Cortex of kidney (tissue), 1 donor: ENCODE results near the gene KLHL29.

Experiments used
- DNase-seq: peaks from one replicate; lab custom pipeline; 2025; lab: John Stamatoyannopoulos, UW

The KLHL29 gene

DNA sequence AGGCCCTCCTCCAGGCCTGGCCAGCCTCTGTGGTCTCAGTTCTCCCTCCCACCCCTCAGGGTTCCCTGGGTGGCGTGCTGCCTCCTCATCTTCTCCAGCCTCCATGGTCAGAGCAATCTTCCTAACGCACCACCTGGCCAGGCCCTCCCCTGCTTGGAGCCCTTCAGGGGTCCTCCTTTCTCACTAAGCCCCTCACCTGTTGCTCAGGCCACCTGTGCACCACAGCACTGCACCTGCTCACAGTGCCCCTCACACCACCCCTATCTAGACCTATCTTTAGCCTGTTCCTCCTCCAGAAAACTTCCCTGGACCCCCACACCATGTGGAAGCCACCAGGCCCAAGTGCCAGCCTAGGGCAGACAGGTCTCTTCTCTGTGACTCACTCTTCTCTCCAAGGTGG lies 274.8 kb downstream of the KLHL29 start:
- DNase-seq = no peak

DNA sequence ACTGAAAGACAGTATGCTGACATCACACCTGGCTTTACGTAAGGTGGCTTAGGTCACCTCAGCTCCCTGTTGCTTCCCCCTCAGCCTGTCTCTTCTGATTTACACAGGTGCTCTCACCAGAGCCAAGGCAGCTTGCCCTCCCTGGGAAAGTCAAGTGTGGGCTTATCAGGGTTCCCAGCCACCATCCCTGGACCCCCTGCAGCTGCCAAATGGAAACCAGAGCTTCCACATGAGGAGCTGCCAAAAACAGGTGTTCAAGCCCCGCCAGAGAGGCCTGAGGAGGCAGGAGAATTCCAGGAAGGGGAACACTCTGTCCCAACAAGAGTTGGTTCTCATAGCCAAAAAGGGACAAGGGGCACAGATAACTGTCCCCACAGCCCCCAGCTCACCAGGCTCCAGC lies 275.3 kb downstream of the KLHL29 start:
- no peak for DNase-seq

DNA sequence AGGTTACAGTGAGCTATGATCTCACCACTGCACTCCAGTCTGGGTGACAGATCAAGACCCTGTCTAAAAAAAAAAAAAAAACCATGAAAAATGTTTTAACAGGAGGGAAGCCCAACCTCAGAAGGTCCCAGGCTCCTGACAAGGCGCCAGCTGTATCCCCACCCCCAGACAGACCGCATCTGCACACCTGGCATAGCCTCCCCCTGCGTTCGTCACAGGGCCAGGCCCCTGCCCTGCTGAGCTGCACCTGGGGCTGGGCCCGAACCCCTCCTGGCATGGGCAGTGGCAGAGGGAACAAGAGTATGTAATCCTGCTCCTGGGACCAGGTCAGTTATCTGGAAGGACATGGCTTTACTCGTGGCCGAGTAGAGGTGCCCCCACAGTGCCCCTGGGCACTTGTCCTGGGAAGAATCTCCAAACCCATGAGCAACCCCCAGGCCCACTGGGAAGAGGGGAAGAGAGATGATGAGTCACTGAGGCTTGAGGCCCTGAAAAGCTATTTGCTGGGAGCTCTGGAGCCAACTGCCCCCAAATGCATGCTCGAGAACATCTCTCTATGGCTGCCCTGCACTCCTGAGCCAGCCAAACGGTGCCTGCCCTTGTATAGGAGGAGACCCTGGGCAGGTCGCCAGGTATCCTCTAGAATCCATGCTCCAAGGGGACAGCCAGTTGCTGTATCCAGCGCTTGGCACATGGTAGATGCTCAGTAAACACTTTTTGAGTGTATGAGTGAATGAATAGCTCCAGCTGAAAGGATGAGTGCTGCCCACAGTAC lies 276.5 kb downstream of the KLHL29 start:
- DNase-seq = no peak

DNA sequence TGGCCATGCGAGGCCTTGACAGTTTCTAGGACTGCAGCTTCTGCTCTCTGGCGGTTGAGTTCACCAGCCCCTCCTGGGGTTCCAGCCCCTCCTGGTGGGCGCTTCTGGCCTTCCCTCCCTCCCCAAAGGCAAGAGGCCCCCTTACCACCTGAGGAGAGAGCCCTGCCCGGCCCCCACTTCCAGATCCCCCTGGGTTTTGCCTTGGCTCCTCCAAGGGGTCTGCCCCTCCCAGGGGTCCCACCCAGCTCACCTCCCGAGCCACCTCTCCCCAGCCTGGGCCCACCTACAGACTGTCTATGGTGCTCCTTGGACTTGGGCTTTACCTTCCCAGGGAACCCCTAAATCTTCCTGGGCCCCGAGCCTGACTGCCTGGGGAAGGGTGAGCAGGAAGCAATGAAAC lies 277.5 kb downstream of the KLHL29 start:
- DNase-seq = no peak

DNA sequence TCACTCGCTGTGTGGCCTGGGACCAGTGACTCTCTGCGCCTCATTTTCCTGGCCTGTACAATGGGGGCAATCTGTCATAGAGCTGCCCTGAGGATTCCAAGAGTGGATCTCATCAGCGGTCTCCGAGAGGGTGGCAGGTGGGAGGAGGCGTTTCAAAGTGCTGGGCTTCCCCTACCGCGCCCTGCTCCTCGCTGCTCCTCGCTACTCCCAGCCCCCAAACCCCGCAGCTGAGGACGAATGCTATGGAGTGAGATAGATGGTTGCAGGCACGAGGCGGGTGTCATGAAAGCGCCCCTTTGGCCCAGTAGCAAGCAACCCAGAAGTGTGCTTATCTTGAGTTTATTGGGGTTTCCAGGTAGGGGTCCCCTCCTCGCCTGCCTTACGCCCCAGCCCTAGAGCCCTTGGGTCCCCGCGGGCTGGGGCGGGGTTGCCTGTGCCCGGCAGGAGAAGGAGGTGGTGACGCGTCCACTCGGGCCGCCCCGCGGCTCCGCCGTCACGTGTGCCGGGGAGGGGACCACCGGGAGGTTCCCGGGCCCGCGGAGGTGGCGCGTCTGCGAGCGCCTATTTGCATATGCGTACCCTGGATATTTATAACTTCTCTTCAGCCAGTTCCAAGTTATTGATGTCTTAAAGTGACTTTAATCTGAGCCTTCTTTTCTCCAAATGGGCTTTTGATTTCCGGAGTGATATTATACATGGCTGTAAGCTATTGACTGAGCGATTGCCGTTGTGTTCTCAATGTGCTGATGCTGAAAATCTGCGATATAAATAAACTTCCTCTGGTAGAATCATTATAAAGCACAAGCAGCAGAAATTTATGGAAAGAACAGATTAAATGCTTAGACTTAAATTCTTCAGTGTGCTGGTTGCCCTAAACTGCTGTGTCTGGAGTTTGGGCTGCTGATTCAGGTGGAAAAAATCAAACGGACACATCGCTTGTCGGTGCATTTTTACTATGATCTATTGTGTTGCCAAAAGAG lies 278.3 kb downstream of the KLHL29 start:
- no peak for DNase-seq

DNA sequence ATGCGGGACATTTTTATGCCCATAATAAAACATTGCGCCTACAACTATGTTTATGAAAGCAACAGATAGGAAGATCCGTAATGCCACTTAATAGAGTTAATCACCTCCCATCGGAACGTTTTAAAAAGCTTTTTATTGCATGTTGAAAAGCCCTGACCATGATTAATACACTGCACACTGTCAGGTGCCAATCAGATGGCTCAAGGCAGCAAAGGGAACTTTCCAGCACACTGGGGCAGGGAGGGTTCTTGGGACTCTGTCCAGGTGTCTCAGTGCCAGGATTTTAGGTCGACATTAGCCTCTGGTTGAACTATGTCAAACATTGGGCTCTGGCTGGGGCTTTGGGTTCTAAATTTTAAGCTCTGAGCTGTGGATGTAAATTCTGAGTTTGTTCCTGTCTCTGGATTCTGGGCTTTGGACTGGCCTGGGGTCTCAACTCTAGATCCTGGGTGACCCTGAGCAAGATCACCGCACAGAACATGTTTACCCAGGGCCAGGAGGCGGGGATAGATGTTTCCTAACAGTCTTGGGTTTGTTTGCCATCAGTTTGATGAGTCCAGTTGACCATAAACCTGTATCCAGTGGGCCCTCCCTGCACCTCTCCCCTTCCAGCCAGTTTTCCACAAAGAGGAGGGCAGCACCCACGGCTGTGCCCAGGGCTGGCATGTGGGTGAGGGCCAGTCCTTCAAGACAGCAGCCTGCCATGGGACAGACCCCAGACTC lies 279.2 kb downstream of the KLHL29 start:
- DNase-seq = no peak

DNA sequence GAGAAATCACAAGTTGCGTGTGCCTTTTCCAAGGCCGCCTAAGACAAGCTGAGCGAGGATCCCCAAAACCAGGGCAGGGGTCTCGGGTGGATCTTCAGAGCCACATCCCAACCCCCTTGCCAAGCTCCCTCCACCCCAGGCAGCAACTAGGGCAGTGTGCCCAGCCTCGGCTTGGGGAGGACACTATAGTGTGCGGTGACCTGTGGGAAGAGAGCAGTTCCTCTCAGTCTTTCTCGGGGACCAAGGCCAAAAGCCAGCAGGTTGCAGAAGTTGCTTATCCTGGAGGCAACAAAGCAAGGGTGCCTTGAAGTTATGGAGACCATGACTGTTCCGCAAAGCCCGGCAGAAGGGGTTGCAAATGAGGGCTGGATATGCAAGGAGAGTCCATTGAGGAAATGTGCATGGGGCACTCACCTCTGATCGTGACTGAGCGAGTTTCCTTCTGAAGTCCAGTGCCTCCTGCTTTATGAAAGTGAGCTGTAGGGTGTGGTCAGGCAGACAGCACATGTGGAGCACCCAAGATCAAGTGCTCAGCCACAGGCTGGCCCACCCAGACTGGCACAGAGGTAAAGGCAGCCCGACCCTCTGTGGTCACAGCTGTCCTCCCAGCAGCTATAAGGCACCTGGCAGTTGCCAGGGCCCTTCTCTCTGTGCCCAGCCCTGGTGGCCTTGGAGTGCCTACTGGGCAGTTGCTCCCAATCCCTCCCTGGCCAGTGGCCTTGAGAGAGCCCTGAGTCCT lies 281.4 kb downstream of the KLHL29 start:
- no peak for DNase-seq

DNA sequence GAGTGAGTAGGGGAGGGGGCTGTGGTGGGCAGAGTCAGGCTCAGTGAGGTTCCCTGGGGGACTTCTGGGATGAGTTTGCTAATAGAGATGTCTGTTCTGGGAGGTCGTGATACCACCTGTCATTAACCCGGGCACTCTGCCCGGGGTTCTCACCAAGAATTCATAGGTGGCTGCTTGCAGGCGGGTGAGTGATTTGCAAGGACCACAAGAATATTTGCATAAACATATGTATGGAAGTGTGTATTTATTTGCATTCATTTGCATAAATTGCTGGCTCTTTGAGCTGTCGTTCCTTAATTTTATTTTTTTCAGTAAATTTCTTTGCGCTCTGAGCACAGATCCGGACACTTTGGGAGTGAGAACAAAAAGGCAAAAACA lies 282.0 kb downstream of the KLHL29 start:
- no peak for DNase-seq

DNA sequence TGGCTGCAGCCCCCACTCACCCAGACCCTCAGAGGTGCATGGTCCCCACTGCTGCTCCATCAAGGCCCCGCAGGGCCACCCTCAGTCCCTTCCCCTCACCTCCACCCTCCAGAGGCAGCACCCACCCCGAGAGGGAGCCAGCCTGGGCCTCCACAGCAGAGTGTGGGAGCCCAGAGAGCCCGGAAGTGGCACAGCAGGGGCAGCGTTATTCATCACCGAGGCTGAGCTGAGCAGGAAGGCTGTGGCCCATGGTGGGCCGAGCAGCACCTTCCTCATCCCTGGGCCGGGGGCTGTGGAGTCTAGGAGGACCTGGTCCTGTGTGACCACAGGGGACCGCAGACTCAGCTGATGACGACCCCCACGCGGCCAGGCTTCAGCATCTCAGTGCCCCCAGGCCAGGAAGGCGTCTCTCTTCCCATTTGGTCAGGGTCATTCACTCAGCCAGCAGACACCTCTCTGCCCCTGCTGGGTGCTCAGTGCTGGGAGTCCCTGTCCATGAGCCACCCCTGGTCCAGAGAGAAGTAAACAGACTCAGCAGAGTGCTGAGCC lies 283.9 kb downstream of the KLHL29 start:
- no peak for DNase-seq

DNA sequence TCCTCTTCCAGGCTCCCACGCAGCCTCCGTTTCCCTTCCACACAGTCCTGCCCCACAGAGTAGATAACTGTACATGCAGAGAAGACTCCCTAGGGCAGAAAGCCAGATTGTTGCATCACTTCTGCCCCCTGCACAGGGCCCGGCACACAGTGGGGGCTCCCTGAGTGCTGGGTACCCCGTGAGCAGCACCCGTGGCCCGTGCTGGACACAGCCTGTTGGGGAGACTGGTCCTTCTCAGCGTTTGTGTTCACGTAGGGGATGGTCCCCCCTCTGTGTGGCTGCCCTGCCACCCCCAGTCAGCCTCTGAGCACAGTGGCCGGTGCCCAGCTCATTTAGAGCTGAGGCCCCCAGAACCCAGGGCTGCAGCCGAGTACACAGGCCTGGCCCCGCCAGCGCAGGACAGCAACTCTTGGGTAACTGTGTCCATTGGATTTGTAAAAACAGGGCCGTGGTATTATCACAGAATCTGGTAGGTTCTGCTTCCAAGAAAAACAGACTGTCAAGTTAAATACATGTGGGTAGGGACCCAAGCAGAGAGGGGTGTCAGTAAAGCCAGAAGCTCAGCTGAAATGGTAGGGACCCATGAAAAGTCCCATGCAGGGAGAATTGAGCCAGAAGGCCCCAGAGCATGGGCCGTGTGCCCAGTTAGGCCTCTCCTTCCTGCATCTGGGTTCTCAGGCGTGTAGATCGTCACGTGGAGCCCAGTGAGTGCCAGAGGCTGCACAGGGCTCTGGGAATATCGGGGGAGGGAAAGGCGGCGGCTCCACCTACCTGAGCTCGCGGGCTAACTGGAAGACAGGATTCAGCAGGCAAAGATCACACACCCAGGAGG lies 284.6 kb downstream of the KLHL29 start:
- no peak for DNase-seq

DNA sequence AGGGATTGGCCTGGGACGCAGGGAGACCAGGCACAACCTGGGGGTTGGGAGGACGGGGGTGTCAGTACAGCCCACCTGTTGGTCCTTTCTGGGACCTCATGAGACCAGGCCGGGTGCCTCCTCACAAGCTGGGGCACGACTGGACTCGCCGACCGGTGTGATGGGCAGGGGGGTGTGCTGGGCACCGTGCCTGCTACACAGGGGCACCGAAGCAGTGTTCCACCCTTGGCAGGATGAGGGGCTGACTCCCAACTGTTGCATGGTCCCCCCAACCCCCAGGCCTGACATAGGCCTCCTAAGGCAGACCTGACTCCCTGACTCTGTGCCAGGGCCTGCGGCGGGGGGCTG lies 285.2 kb downstream of the KLHL29 start:
- no peak for DNase-seq

DNA sequence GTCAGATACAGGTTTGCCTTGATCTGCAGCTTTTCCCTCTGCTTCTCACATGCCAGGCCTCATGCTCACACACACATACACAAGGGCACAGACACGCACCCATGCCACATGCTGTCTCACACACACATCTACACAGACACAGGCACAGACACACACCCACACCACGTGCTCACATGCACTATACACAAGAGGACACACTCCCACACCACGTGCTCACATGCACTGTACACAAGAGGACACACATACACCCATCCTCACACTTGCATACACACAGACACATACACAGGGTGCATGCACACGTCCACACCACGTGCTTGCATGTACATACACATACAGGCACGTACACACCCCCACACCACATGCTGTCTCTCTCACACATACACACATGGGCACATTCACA lies 288.1 kb downstream of the KLHL29 start:
- no peak for DNase-seq

DNA sequence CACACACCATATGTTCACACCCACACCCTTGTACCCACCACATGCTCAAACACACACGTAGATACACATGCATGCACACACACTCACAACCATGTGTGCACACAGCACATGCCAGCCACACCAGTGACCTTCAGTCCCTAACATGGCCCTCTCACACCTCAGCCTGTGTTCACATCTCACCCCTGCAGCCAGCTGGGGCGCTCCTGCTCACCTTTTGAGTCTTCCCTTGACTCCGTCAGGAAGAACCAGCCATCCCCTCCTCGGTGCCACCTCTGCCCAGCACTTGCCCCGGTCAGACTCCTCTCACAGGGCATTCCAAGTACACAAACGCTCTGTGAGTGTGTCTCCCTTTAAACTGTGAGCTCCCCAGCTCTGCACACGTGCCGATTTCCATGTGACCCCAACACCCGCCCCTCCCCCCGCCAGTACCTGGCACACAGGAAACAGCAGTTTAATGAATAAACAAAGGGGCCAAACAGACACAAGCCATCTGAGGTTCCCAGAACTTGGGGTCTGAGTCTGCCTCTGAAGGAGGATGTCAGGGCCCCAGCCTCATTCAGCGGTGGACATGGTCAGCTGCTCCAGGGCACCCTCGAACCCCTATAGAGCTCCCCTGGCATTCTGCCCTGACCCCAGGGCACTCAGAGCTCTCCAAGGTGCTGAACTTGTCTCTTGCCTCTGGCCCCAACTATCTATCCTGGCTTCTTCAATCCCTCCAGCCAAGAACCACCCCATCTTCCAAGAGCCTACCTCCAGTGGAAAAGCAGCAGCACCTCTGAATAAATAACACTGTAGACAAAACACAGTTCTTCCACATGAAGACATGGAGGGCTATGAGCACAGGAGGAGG lies 289.1 kb downstream of the KLHL29 start:
- no peak for DNase-seq

DNA sequence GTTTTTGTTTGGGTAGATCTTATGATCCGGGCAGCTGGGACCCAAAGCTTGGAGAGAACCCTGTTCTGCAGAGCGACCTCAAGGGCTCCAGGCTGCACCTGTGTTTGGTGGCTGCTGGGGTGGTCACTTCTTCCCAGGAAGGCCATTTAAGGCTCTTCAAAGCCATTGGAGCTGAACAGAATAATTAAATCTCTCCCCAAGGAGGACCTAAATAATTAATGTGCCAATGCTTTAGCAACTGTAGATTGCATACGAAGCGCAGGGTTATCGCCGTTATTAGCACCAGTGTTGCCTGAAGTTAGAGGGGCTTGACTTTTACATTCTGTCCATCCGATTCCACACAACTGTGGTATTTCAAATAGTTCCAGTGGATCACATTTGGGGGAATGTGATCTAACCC lies 290.5 kb downstream of the KLHL29 start:
- DNase-seq = no peak

DNA sequence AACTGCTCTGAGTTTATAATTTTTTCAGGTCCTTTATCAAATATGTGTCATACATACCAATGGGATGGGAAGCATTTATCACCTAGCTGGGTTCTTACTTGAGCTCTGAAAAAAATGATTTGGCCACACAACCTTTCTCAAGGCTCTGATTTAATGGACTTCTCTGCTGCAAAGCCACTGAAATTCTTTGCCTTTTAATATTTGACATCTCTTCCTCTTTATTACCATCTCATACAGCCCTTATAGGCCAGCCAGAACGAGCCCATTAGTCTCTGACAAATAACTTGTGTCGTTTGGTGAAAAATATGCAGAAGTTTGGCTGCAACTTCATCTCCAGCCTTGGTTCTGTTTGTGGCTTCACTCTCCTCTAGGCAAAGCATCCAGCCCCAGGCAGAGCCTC lies 292.9 kb downstream of the KLHL29 start:
- no peak for DNase-seq

DNA sequence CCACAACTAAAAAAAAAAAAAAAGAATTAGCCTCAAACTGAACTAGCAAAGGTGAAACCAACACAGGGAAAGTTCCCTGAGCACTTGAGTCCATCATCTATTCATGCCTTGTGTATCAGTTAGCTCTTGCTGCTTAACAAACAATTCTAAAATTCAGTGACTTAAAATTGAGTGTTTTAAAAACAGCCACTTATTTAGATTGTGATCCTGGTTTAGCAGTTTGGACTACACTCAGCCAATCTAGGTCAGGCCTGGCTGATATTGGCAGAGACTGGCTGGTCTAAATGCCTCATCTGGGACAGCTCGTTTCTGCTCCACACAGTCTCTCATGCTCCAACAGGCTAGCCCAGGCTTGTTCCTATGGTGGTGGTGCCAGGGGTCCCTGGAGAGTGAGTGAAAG lies 294.1 kb downstream of the KLHL29 start:
- no peak for DNase-seq

DNA sequence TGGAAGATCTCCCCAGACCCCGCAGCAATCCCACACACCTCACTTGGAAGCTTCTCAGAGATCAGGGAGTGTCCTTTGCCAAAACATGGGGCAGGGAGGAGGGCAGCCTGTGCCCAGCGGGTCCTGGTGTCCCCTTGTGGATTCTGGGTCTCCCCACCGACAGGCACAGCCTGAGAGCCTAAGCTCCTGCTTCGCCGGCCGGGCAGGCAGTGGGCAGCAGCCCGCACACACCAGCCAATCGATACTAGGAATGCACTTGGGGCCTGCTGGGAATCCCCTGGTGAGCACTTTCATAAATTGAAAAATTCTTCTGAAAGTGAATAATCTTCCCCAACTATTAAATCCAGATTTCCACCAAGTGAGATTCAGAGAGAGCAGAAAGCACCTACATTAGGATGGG lies 296.0 kb downstream of the KLHL29 start:
- DNase-seq = no peak

DNA sequence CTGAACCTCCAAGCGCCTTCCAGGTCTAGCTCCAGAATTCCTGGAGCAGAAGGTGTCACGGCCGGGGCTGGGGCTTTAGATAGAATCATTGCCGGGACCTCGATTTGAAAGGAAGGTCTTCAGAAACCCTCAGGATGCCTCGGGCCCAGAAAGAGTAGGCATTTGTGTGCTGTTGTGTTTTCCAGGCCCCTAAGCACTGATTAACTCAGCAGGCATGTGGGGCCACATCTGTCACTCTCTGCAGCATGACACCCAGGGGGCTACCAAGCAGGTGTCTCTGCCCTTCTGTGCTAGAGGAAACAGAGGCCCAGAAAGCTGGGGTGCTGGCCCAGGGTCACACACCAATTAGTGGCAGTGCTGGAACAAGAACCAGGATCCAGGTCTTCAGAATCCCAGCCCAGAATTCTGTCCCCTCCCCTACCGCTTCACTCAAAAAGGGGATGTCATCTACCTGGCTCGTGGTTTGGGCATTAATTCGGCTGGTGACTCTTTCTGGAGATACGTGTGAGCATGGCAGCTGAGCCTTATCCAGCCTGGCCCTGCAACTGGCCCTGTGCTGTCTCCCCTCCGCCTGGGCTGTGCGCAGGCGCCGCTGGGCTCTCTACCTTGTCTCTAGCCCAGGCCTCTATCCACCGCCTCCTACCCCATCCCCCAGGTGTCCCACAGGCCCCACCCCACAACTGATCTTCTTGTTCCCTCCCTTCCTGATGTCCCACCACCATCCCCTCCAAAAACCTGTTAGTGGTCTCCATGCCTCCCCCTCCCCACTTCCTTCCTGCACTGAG lies 296.6 kb downstream of the KLHL29 start:
- no peak for DNase-seq

DNA sequence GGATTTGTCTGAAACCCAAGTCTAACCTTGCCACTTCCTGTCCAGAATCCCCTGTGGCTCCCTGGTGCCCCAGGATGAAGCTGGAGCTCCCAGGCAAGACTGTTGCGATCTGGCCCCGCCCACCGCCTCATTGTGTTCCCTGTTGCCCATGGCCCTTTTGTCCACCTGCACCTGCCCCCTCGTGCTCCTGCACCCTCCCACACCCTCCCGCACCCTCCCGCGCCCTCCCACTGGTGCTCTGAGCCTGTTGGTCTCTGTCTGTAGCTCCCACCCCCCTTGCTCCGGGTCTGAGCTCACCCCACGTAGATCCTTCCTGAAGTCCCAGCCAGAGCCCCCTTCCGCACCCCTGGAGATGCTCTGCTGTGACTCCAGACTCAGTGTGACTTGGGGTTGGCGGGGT lies 297.5 kb downstream of the KLHL29 start:
- no peak for DNase-seq
